Measurements from ENCODE around the gene PHLDB2.
"Not testable (repeated sequence)": the region's sequence is repeated elsewhere in the genome, so short reads cannot be mapped to it uniquely, and the experiment has no call there.

The PHLDB2 gene

GRCh38 chr3:111859061-111859973, at the start of gene PHLDB2:
Gene PHLDB2 (plus strand): TSS chr3:111859265. CDS start chr3:111884078, 24,813 bp downstream.
- DNase-seq: peak; percentile 92

GRCh38 chr3:111810909-111811308, 48.2 kb upstream of the PHLDB2 start:
- DNase-seq: no peak

- DNase-seq: no peak
Observed at GRCh38 chr3:111811811-111812210, 47.3 kb upstream of the PHLDB2 start.

GRCh38 chr3:111812701-111813100, 46.4 kb upstream of the PHLDB2 start:
- DNase-seq: no peak

GRCh38 chr3:111813441-111813840, 45.6 kb upstream of the PHLDB2 start:
- no peak for DNase-seq

- DNase-seq: no peak
Observed at GRCh38 chr3:111813979-111814378, 45.1 kb upstream of the PHLDB2 start.

- DNase-seq: not testable (repeated sequence)
Observed at GRCh38 chr3:111816771-111817170, 42.3 kb upstream of the PHLDB2 start.

- DNase-seq: no peak
Observed at GRCh38 chr3:111819927-111820326, 39.1 kb upstream of the PHLDB2 start.

- no peak for DNase-seq
Observed at GRCh38 chr3:111820651-111821050, 38.4 kb upstream of the PHLDB2 start.

- no peak for DNase-seq
Observed at GRCh38 chr3:111821891-111822290, 37.2 kb upstream of the PHLDB2 start.

- DNase-seq: no peak
Observed at GRCh38 chr3:111822804-111823203, 36.3 kb upstream of the PHLDB2 start.

- DNase-seq: no peak
Observed at GRCh38 chr3:111823341-111823855, 35.7 kb upstream of the PHLDB2 start.

- no peak for DNase-seq
Observed at GRCh38 chr3:111824351-111824750, 34.7 kb upstream of the PHLDB2 start.

- DNase-seq: no peak
Observed at GRCh38 chr3:111827871-111828270, 31.2 kb upstream of the PHLDB2 start.

GRCh38 chr3:111828530-111828929, 30.5 kb upstream of the PHLDB2 start:
- DNase-seq: no peak

GRCh38 chr3:111829023-111829422, 30.0 kb upstream of the PHLDB2 start:
- DNase-seq: no peak

GRCh38 chr3:111831840-111832239, 27.2 kb upstream of the PHLDB2 start:
- DNase-seq: no peak

- DNase-seq: no peak
Observed at GRCh38 chr3:111837112-111837511, 22.0 kb upstream of the PHLDB2 start.

GRCh38 chr3:111838133-111838532, 20.9 kb upstream of the PHLDB2 start:
- DNase-seq: no peak

- DNase-seq: no peak
Observed at GRCh38 chr3:111846039-111846438, 13.0 kb upstream of the PHLDB2 start.

- no peak for DNase-seq
Observed at GRCh38 chr3:111846717-111847116, 12.3 kb upstream of the PHLDB2 start.

GRCh38 chr3:111848283-111848682, 10.8 kb upstream of the PHLDB2 start:
- no peak for DNase-seq

- no peak for DNase-seq
Observed at GRCh38 chr3:111848778-111849177, 10.3 kb upstream of the PHLDB2 start.

GRCh38 chr3:111850537-111850936, 8.5 kb upstream of the PHLDB2 start:
- DNase-seq: no peak

Data from right hindlimb (tissue), 1 donor.